RWPE2 (cell line): ENCODE measurements around the gene OR52A1.

Source experiments
- ATAC-seq: fragments of 200-7000 bp; cut with Tn5 transposase; 3 replicates; pipeline ENCODE4 v1.9.1; 2021; ENCODE audit warnings: low read depth
- DNase-seq: peaks from one replicate; pipeline ENCODE4 v3.0.0-alpha.2; 2020; ENCODE audit warnings: low spot score
- H3K27ac ChIP-seq: fragments of 450-650 bp; 2 replicates; pipeline ENCODE4 v1.5.1; 2017; ENCODE audit warnings: mild to moderate bottlenecking; ENCODE audit not compliant: poor library complexity, severe bottlenecking
- H3K27me3 ChIP-seq: fragments of 250-450 bp; sonication (Bioruptor Pico); 2 replicates; pipeline ENCODE4 v1.5.1; 2021; ENCODE audit warnings: mild to moderate bottlenecking, moderate library complexity; ENCODE audit not compliant: insufficient read depth, poor library complexity, severe bottlenecking
- H3K36me3 ChIP-seq: fragments of 250-450 bp; sonication (Bioruptor Pico); 2 replicates; pipeline ENCODE4 v1.5.1; 2020; ENCODE audit warnings: low read depth, mild to moderate bottlenecking, moderate library complexity
- H3K4me1 ChIP-seq: fragments of 250-450 bp; sonication (Bioruptor Pico); 2 replicates; pipeline ENCODE4 v1.5.1; 2021; ENCODE audit warnings: mild to moderate bottlenecking, moderate library complexity; ENCODE audit not compliant: insufficient read depth, poor library complexity, severe bottlenecking
- H3K4me3 ChIP-seq: fragments of 250-450 bp; sonication (Bioruptor Pico); 2 replicates; pipeline ENCODE4 v1.5.1; 2021; ENCODE audit warnings: mild to moderate bottlenecking, moderate library complexity; ENCODE audit not compliant: severe bottlenecking
- H3K9me3 ChIP-seq: fragments of 250-450 bp; sonication (Bioruptor Pico); 2 replicates; pipeline ENCODE4 v1.5.1; 2021; ENCODE audit warnings: mild to moderate bottlenecking, moderate library complexity; ENCODE audit not compliant: severe bottlenecking
- TF ChIP-seq, protein P1 (sequence below): fragments of 450-650 bp; IDR thresholded peaks from one replicate; pipeline ENCODE4 v1.5.1; 2017; ENCODE audit warnings: mild to moderate bottlenecking, moderate library complexity; ENCODE audit not compliant: poor library complexity, severe bottlenecking

The OR52A1 gene

GRCh38 chr11:5103066-5103465 lies 51.5 kb downstream of the OR52A1 start:
- Histone ChIP-seq H3K36me3 (no peaks in the 10 kb centered on the region), H3K9me3 (no peaks in the 10 kb centered on the region), H3K27ac (no peak overlapping the region), H3K4me1 (no peaks in the 10 kb centered on the region), H3K4me3 (no peak overlapping the region), H3K27me3 (no peaks in the 10 kb centered on the region)
- DNase-seq (no peak), ATAC-seq (no peak)
- TF ChIP-seq, protein P1, sequence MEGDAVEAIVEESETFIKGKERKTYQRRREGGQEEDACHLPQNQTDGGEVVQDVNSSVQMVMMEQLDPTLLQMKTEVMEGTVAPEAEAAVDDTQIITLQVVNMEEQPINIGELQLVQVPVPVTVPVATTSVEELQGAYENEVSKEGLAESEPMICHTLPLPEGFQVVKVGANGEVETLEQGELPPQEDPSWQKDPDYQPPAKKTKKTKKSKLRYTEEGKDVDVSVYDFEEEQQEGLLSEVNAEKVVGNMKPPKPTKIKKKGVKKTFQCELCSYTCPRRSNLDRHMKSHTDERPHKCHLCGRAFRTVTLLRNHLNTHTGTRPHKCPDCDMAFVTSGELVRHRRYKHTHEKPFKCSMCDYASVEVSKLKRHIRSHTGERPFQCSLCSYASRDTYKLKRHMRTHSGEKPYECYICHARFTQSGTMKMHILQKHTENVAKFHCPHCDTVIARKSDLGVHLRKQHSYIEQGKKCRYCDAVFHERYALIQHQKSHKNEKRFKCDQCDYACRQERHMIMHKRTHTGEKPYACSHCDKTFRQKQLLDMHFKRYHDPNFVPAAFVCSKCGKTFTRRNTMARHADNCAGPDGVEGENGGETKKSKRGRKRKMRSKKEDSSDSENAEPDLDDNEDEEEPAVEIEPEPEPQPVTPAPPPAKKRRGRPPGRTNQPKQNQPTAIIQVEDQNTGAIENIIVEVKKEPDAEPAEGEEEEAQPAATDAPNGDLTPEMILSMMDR, result no peak

- no peaks in the 10 kb centered on the region for H3K27me3 ChIP-seq
- TF ChIP-seq, protein P1, result no peak
- H3K4me3 ChIP-seq, result no peak overlapping the region
- no peaks in the 10 kb centered on the region for H3K9me3 ChIP-seq
- ATAC-seq (0 out of 3 replicates have a peak, but pooled peaks have one; percentile 21), DNase-seq (no peak)
- no peaks in the 10 kb centered on the region for H3K36me3 ChIP-seq
- H3K4me1 ChIP-seq, result no peaks in the 10 kb centered on the region
- no peak overlapping the region for H3K27ac ChIP-seq
Observed at GRCh38 chr11:5102246-5102645, 52.3 kb downstream of the OR52A1 start.

- Histone ChIP-seq H3K27me3 (no peaks in the 10 kb centered on the region), H3K27ac (no peak overlapping the region), H3K4me3 (no peak overlapping the region), H3K36me3 (no peaks in the 10 kb centered on the region), H3K9me3 (no peaks in the 10 kb centered on the region), H3K4me1 (no peaks in the 10 kb centered on the region)
- TF ChIP-seq, protein P1, result no peak
- ATAC-seq, result no peak
- DNase-seq, result no peak
Observed at GRCh38 chr11:5096011-5096410, 58.5 kb downstream of the OR52A1 start.
